KMS-11 (cell line): ENCODE results near the gene CTXND1.

Experiments
- H2AFZ ChIP-seq: fragments of 200-600 bp; sonication (generic); 2 replicates; pipeline ENCODE4 v1.6.1; 2016; ENCODE audit warnings: antibody characterized with exemption, mixed run types, low read depth
- H3K27ac ChIP-seq: fragments of 200-600 bp; sonication (generic); 2 replicates; pipeline ENCODE4 v1.6.1; 2016; ENCODE audit warnings: mild to moderate bottlenecking, mixed run types
- H3K27me3 ChIP-seq: fragments of 200-600 bp; sonication (generic); 2 replicates; pipeline ENCODE4 v1.6.1; 2017; ENCODE audit warnings: mild to moderate bottlenecking, low read depth, mixed run types, moderate library complexity; ENCODE audit not compliant: insufficient read depth
- H3K36me3 ChIP-seq: fragments of 200-600 bp; sonication (generic); 2 replicates; pipeline ENCODE4 v1.6.1; 2017; ENCODE audit warnings: mild to moderate bottlenecking, mixed run types; ENCODE audit not compliant: insufficient read depth
- H3K4me1 ChIP-seq: fragments of 200-600 bp; sonication (generic); 2 replicates; pipeline ENCODE4 v1.6.1; 2016; ENCODE audit warnings: mild to moderate bottlenecking, low read depth, mixed run types; ENCODE audit not compliant: poor library complexity, severe bottlenecking
- H3K4me2 ChIP-seq: fragments of 200-600 bp; sonication (generic); 2 replicates; pipeline ENCODE4 v1.7.0; 2016; ENCODE audit warnings: mild to moderate bottlenecking, mixed run types
- H3K4me3 ChIP-seq: fragments of 200-600 bp; sonication (generic); IDR thresholded peaks from 2 replicates; pipeline ENCODE4 v1.6.1; 2017; ENCODE audit warnings: low read depth, low read length, mixed read lengths; ENCODE audit not compliant: insufficient read depth
- H3K79me2 ChIP-seq: fragments of 200-600 bp; sonication (generic); 2 replicates; pipeline ENCODE4 v1.6.1; 2016; ENCODE audit warnings: low read depth, mixed run types; ENCODE audit not compliant: insufficient read depth
- H3K9ac ChIP-seq: fragments of 200-600 bp; sonication (generic); 2 replicates; pipeline ENCODE4 v1.6.1; 2016; ENCODE audit warnings: mild to moderate bottlenecking, mixed run types
- H4K20me1 ChIP-seq: fragments of 200-600 bp; sonication (generic); 2 replicates; pipeline ENCODE4 v1.6.1; 2016; ENCODE audit warnings: mild to moderate bottlenecking, mixed run types; ENCODE audit not compliant: insufficient read depth
- CTCF ChIP-seq: fragments of 200-600 bp; sonication (generic); conservative IDR thresholded peaks from 2 replicates; pipeline ENCODE4 v1.6.1; 2017; ENCODE audit warnings: low read depth, mild to moderate bottlenecking, antibody characterized with exemption, low read length, moderate library complexity, mixed read lengths

Gene CTXND1

GRCh38 chr15:80266745-80267144, 14.7 kb upstream of the CTXND1 start:
- Histone ChIP-seq H3K9ac (no peak overlapping the region), H3K27me3 (no peaks in the 10 kb centered on the region), H3K4me3 (no peak overlapping the region), H4K20me1 (no peaks in the 10 kb centered on the region), H3K4me2 (no peak overlapping the region), H3K79me2 (no peaks in the 10 kb centered on the region), H2AFZ (no peak overlapping the region), H3K27ac (no peak overlapping the region), H3K36me3 (no peaks in the 10 kb centered on the region), H3K4me1 (no peaks in the 10 kb centered on the region)
- TF ChIP-seq CTCF = no peak

- no peaks in the 10 kb centered on the region for H3K79me2 ChIP-seq
- H4K20me1 ChIP-seq = no peaks in the 10 kb centered on the region
- no peak overlapping the region for H2AFZ ChIP-seq
- no peak overlapping the region for H3K9ac ChIP-seq
- H3K27ac ChIP-seq = no peak overlapping the region
- no peak overlapping the region for H3K4me2 ChIP-seq
- TF ChIP-seq CTCF = no peak
- no peak overlapping the region for H3K4me3 ChIP-seq
- no peaks in the 10 kb centered on the region for H3K4me1 ChIP-seq
- no peaks in the 10 kb centered on the region for H3K36me3 ChIP-seq
- H3K27me3 ChIP-seq = no peaks in the 10 kb centered on the region
These were observed 14.1 kb upstream of the CTXND1 start for GRCh38 chr15:80266113-80266512.

- Histone ChIP-seq H3K9ac (no peak overlapping the region), H3K4me2 (no peak overlapping the region), H3K27ac (no peak overlapping the region), H3K27me3 (no peaks in the 10 kb centered on the region), H4K20me1 (no peaks in the 10 kb centered on the region), H2AFZ (no peak overlapping the region), H3K36me3 (no peaks in the 10 kb centered on the region), H3K4me1 (no peaks in the 10 kb centered on the region), H3K79me2 (no peaks in the 10 kb centered on the region), H3K4me3 (no peak overlapping the region)
- TF ChIP-seq CTCF = no peak
These were observed 13.0 kb upstream of the CTXND1 start for GRCh38 chr15:80265021-80265420.

- H3K4me3 ChIP-seq = no peak overlapping the region
- no peak for TF ChIP-seq CTCF
- H3K27me3 ChIP-seq = no peaks in the 10 kb centered on the region
- no peaks in the 10 kb centered on the region for H3K79me2 ChIP-seq
- no peaks in the 10 kb centered on the region for H4K20me1 ChIP-seq
- H3K27ac ChIP-seq = no peak overlapping the region
- H3K9ac ChIP-seq = no peak overlapping the region
- H2AFZ ChIP-seq = no peak overlapping the region
- H3K36me3 ChIP-seq = no peaks in the 10 kb centered on the region
- no peaks in the 10 kb centered on the region for H3K4me1 ChIP-seq
- H3K4me2 ChIP-seq = no peak overlapping the region
These were observed 12.0 kb upstream of the CTXND1 start for GRCh38 chr15:80264031-80264430.

- TF ChIP-seq CTCF = no peak
- Histone ChIP-seq H4K20me1 (no peaks in the 10 kb centered on the region), H3K27me3 (no peaks in the 10 kb centered on the region)
These were observed 8.5 kb upstream of the CTXND1 start for GRCh38 chr15:80260551-80260950.

More at GRCh38 chr15:80260551-80260950, 8.5 kb upstream of the CTXND1 start:
- Histone ChIP-seq H3K4me1 (no peaks in the 10 kb centered on the region), H3K9ac (no peak overlapping the region), H3K36me3 (no peaks in the 10 kb centered on the region), H3K79me2 (no peaks in the 10 kb centered on the region), H3K4me2 (no peak overlapping the region), H3K27ac (no peak overlapping the region), H2AFZ (no peak overlapping the region), H3K4me3 (no peak overlapping the region)
